Sigmoid colon (tissue), 4 donors: ENCODE results near the gene EPHA2.

Experiments
- CTCF ChIP-seq, 4 experiments: fragments of 450-650 bp in 3 of 4; fragments of 200-600 bp in 1 of 4; IDR thresholded peaks; one replicate each; pipeline ENCODE4 v1.5.1; 2016 to 2019; ENCODE audit warnings: antibody characterized with exemption in 4 of 4, mild to moderate bottlenecking in 3 of 4, moderate library complexity in 2 of 4
- EP300 ChIP-seq, 4 donors: sonication (generic); formaldehyde crosslinking; IDR thresholded peaks; one replicate each; pipeline ENCODE4 v1.6.1; 2017; ENCODE audit warnings: antibody characterized with exemption in 4 of 4
- POLR2A ChIP-seq, 2 donors: fragments of 450-650 bp; IDR thresholded peaks; one replicate each; pipeline ENCODE4 v1.6.1; 2016; ENCODE audit warnings: antibody characterized with exemption in 2 of 2, mild to moderate bottlenecking in 2 of 2, moderate library complexity in 2 of 2
- POLR2AphosphoS5 ChIP-seq, 4 donors: sonication (generic); formaldehyde crosslinking; IDR thresholded peaks; one replicate each; pipeline ENCODE4 v1.6.1; 2017; ENCODE audit warnings: antibody characterized with exemption in 4 of 4

GRCh38 chr1:16150508-16150907, 5.4 kb downstream of the EPHA2 start:
- TF ChIP-seq POLR2A (IDR thresholded peaks at IDR 0.05) (no peak), CTCF (IDR thresholded peaks at IDR 0.05) (no peak), POLR2AphosphoS5 (IDR thresholded peaks at IDR 0.05) (no peak), EP300 (IDR thresholded peaks at IDR 0.05) (no peak)
